Stimulated activated CD8-positive, alpha-beta memory T cell treated with anti-CD3 and anti-CD28 coated beads, Interleukin-4, amount 100 ng/mL, for 1 hour (primary cell): ENCODE measurements around the gene TMCO1.
"Not testable (repeated sequence)": the region's sequence is repeated elsewhere in the genome, so short reads cannot be mapped to it uniquely, and the experiment has no call there.

Source experiments
- DNase-seq, 2 donors: peaks; one replicate each; pipeline ENCODE4 v3.0.0-alpha.2; 2020; ENCODE audit warnings: low read depth in 2 of 2, low spot score in 1 of 2

The TMCO1 gene, protein sequence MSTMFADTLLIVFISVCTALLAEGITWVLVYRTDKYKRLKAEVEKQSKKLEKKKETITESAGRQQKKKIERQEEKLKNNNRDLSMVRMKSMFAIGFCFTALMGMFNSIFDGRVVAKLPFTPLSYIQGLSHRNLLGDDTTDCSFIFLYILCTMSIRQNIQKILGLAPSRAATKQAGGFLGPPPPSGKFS

DNA sequence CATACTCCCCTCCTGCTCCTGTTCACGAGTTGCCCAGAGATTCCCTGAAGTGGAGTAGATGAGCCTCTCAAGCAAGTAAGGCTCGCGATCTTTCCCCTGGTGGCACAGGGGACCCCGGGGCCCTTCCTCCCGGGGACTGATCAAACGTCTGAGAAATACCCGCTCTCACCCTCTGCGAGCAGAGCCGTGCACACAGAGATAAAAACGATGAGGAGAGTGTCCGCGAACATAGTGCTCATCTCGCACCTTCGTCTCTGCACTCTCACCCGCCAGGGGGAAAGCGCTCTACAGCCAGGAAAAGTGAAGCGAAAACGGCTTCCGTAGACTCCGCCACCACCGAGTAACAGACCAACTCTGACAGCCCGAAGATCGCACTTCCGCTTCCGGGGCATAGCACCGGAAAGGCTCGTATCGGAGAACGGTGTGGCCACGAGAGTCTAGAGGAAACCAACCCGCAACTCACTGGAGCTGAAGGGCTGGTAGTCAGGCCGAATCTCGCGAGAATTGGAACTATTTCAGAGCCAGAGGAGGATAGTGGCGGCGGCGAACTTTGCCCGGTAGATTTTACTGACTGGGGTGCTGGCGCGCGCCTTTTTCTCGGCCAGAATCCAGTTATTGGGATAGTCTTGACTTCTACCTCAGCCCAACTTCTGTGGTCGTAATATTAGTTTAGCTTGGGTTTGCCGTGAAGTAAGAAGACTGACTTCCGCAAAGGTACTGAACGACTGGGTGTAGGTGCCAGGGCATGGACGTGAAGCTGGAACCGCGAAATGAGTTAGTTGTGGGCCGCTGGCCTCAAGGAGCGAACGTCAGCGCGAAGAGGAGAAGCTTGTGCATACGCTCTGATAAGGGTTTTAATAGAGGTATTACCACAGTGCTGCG, at the start of gene TMCO1:
TSS of gene TMCO1 (minus strand) at position 356 of the 882 bp plus-strand sequence. CDS start at position 239, 117 bp downstream.
- peak; percentile 78 to 86 for DNase-seq

- DNase-seq: no peak
Observed at GRCh38 chr1:165816826-165817497, 48.3 kb upstream of the TMCO1 start.

GRCh38 chr1:165816157-165816556, 47.5 kb upstream of the TMCO1 start:
- DNase-seq: no peak

DNA sequence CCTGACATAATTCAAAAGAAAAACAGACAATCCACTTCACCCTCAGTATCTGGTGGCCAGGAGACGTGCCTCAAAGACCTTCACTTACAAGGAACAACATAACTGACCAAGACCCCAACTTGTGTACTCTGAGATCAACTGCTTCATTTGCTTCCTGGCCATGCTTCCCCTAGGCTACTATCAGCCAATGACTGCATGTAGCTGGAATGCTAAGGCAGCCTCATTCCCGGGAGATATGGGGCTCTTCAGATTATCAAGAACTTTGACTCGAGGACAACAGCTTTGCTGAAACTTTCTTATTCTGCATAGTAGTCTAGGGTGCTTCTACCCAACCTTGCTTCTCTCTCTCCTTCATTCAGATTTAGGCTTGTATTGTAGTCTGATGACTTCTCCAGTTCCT, 47.1 kb upstream of the TMCO1 start:
- no peak for DNase-seq

DNA sequence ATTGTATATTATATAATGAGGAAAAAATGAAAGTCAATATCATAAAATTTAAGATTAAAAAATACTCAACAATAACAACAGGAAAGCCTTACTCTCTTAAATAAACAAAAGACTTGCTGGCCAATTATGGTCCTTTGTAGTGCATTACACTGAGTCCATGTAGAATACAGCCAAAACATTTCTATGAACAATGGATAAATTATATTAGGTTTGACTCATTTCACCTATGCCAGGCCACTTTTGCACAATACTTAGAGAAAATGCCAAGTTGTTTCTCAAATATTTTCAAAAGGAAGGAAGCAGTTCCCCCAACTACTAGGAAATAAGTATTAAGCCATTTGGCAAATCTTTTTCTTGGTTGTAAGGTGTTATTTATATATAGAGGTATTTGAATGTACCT, 38.9 kb upstream of the TMCO1 start:
- no peak for DNase-seq

DNA sequence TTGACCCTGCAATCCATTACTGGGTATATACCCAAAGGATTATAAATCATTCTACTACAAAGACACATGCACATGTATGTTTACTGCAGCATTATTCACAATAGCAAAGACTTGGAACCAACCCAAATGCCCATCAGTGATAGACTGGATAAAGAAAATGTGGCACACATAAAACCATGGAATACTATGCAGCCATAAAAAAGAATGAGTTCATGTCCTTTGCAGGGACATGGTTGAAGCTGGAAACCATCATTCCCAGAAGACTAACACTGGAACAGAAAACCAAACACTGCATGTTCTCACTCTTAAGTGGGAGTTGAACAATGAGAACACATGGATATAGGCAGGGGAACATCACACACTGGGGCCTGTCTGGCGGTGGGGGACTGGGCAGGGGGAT, 35.8 kb upstream of the TMCO1 start:
- not testable (repeated sequence) for DNase-seq

DNA sequence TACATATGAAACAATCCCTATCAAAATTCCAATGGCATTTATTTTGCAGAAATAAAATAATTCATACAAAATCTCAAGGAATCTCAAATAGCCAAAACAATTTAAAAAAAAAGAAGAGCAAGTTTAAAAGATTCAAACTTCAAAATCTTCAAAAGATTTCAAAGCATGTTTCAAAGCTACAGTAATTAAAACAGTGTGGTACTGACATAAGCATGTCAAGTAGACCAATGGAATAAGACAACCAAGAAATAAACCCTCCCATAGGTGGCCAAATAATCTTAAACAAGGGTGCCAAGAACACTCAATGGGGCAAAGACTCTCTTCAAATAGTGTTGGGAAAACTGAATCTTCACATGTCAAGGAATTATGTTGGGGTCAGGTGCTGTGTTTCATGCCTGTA, 30.7 kb upstream of the TMCO1 start:
- DNase-seq: no peak

DNA sequence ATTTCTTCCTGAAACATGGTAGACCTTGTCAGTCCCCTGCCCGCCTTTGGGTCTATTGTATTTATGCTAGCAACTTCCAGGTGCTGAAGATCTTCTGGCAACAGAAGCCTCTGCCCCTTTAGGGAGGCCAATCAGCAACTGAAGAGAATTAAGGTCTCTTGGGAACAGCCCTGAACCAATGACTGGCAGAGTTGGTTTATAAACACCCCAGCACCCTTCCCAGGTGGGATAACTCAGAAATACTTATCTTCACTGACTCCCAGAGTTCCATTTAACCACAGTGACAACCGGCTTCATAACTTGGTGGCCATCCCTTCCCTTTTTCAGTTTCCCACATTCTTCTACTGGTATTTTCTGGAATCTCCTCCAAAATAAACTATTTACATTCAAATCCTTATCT, 27.2 kb upstream of the TMCO1 start:
- DNase-seq: no peak

- DNase-seq: no peak
Observed at GRCh38 chr1:165793951-165794350, 25.3 kb upstream of the TMCO1 start.

DNA sequence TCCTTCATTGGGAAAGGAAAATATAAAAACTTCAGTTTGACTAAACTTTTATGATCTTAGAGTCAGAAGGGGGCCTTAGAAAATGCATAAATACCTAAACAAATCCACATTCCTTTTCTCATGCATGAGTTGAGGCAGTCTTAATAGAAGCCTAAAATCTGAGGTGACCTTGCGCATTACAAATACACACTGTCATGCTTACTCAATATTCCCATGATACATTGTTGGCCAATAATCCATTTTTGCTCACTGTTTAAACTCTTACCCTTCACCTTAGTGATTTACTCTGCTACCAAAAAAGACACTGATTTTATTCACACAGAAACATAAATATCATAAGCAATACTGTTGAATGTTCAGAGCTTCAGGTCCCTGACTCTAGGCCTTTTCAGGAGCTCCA, 19.1 kb upstream of the TMCO1 start:
- no peak for DNase-seq

DNA sequence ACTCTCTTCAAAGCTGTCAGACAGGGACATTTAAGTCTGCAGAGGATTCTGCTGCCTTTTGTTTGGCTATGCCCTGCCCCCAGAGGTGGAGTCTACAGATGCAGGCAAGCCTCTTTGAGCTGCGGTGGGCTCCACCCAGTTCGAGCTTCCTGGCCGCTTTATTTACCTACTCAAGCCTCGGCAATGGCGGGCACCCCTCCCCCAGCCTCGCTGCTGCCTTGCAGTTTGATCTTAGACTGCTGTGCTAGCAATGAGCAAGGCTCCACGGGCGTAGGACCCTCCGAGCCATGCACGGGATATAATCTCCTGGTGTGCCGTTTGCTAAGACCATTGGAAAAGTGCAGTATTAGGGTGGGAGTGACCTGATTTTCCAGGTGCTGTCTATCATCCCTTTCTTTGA, 14.9 kb upstream of the TMCO1 start:
- DNase-seq: not testable (repeated sequence)

DNA sequence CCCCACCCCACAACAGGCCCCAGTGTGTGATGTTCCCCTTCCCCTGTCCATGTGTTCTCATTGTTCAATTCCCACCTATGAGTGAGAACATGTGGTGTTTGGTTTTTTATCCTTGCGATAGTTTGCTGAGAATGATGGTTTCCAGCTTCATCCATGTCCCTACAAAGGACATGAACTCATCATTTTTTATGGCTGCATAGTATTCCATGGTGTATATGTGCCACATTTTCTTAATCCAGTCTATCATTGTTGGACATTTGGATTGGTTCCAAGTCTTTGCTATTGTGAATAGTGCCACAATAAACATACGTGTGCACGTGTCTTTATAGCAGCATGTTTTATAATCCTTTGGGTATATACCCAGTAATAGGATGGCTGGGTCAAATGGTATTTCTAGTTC, 9.5 kb upstream of the TMCO1 start:
- not testable (repeated sequence) for DNase-seq

- no peak for DNase-seq
Observed at GRCh38 chr1:165773324-165773965, 4.8 kb upstream of the TMCO1 start.

DNA sequence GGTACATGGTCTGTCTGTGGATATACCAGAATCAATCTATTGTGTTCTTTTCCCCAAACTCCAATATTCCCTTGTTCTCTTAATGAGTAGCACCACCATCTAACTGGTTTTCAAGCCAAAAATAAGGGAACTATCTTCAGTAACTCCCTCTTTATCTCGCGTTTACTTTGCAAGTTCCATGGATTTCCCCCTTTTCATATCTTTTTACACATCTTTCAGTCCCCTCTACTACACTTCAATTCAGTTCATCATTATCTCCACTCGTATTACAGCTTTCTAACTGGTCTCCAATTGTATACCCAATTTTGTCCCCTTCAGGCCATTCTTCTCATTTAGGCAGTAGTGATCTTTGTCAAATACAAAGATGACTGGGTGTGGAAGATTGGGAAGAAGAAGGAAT, 4.1 kb upstream of the TMCO1 start:
- DNase-seq: no peak

DNA sequence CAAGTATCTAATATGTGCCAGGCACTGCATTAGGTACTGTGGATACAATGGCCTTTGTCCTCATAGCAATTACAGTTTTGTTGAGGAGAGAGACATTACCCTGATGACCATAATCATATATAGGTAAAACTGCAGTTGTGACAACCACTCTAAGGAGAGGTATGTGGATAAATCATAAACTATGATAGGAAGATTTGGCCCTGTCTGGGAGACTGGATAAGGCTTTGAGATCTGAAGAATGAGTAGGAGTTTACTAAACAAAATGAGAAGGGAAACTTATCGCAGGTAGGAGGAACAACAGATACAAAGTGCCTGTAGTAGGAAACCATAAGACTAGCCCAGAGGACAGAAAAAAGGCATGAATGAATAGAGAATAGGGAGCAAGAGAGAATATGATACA, 4.4 kb downstream of the TMCO1 start:
- no peak for DNase-seq

- no peak for DNase-seq
Observed at GRCh38 chr1:165763442-165763841, 5.2 kb downstream of the TMCO1 start.

DNA sequence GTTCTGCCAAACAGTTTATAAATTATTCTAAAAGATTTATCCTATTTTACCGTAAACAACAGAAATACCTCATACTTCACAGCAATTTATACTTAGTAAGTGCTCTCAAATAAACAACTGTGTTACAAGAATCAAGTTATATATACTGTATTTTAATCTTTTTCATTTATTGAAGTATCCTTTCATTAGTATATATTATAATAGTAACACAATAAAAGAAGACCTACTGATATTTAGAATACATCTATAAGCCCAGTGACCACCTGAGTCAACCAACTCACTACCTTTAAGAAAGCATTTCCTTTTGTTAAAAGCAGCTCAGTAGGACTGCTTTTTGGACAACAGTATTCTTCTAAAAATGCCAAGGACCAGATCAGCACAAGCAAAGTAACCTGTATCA, 5.9 kb downstream of the TMCO1 start:
- DNase-seq: no peak

- DNase-seq: no peak
Observed at GRCh38 chr1:165759095-165759494, 9.6 kb downstream of the TMCO1 start.

GRCh38 chr1:165755393-165756010, 13.2 kb downstream of the TMCO1 start:
- DNase-seq: no peak

GRCh38 chr1:165753934-165754333, 14.7 kb downstream of the TMCO1 start:
- DNase-seq: no peak

DNA sequence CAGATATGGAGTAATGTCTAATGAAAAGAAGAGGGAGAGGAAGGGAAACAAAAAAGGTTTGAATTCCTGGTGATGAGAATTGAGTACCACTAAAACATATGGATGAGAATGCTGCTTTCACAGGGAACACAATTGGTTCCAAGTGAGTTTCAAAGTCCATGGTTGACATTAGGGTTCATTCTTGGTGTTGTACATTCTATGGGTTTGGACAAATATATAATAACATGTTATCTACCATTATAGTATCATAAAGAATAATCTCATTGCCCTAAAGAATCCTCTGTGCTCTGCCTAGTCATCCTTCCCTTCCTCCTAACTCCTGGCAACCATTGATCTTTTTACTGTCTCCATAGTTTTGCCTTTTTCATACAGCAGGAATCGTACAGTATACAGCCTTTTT, 20.1 kb downstream of the TMCO1 start:
- no peak for DNase-seq
